Measurements from ENCODE around the gene DIS3L2. TPM values are rescaled to one million over a fixed set of nuclear protein-coding genes. Genes with fewer than 3 reads are reported as not detected.

DIS3L2 gene
- polyA plus RNA-seq, 2 donors, result 16.6 to 23.3 TPM

DNA sequence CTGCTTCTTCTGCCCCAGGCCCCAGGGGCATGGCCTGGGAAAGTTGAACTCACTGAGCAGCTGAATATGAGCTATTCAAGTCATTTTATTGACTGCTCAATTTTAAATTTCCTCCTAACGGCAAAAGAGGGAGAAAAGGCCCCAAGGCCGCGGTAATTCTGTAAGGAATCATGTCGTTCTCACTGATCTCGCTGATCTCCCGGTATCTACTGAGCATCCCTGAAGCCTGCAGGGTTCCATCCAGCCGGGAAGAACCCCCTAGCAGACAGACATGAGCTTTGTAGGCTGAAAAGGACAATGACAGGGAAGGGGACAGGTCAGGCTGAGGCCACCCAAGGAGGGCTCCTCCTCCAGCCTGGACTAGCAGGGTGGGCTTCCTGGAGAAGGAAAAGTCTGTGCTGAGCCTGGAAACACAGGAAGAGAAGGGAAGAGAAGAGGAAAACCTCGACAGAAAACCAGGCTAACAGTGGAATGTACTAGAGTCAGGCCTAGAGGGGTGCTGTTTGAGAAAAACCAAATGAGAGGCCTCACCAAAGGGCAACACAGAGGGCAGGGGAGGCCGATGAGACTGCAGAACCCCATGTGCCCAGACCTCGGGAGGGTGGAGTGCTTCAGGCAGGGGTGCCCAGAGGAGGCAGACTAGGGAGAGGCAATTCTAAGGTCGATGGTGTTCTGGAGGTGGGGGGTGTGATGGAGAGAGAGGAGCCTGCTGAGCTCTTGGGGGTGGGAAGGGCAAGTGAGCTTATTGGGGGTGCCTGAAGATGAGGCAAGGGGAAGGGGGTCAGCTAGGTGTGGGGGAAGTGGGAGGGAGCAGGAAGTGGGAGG lies 32.4 kb upstream of the DIS3L2 start:
- Histone ChIP-seq H3K27ac (ENCODE audit: low read depth in 2 of 2, low read length in 1 of 2) (no peak overlapping the region), H3K4me1 (ENCODE audit: control insufficient read depth in 2 of 2, insufficient read depth in 2 of 2, low read length in 1 of 2) (peaks cover 5 to 14% of the 10 kb centered on the region in 2 donors), H3K27me3 (ENCODE audit: control insufficient read depth in 1 of 2, insufficient read depth in 2 of 2, low read length in 2 of 2) (peaks cover 0 to 7% of the 10 kb centered on the region in 2 donors), H3K36me3 (ENCODE audit: control insufficient read depth in 2 of 2, insufficient read depth in 2 of 2, low read length in 1 of 2) (no peaks in the 10 kb centered on the region), H3K4me3 (ENCODE audit: low read depth in 1 of 2, low read length in 2 of 2) (no peak overlapping the region), H3K9me3 (ENCODE audit: control insufficient read depth in 2 of 2, insufficient read depth in 1 of 2, low read depth in 1 of 2, low read length in 1 of 2) (no peaks in the 10 kb centered on the region)
- WGBS, 2 donors, result 79 to 88% methylated on average over 11 of the region's 11 CpGs

DNA sequence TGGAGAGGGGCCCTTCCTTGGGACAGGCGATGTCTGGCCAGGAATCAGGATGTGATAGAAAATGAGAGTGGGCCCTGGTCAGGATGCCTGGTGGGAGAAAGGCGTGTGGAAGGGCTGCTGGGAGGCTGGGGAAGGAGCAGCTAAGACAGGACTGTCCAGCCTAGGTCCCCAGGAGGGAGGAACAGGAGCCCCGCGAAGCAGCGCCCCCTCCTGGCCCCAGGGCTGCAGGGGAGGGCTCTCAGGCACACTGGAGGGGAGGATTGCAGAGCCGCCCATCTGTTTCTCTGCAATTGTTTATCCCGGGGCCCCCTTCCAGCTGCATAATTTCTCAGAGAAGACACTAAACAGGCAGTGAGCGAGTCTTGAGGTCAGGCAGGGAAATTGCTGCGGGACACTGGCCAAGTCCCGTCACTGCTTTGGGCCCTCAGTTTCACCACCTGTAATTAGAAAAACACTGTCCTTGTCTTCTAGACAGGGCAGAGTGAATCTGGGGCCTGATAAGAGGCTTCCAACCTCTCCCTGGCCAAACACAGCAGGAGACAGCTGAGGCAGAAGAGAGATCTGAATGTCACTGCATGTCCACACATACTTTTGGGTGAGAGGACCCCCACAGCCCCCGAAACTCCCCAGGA lies 31.4 kb upstream of the DIS3L2 start:
- Histone ChIP-seq H3K27me3 (ENCODE audit: control insufficient read depth in 1 of 2, insufficient read depth in 2 of 2, low read length in 2 of 2) (peaks cover 0 to 3% of the 10 kb centered on the region in 2 donors), H3K36me3 (ENCODE audit: control insufficient read depth in 2 of 2, insufficient read depth in 2 of 2, low read length in 1 of 2) (no peaks in the 10 kb centered on the region), H3K4me1 (ENCODE audit: control insufficient read depth in 2 of 2, insufficient read depth in 2 of 2, low read length in 1 of 2) (peaks cover 5 to 14% of the 10 kb centered on the region in 2 donors), H3K27ac (ENCODE audit: low read depth in 2 of 2, low read length in 1 of 2) (no peak overlapping the region), H3K4me3 (ENCODE audit: low read depth in 1 of 2, low read length in 2 of 2) (no peak overlapping the region), H3K9me3 (ENCODE audit: control insufficient read depth in 2 of 2, insufficient read depth in 1 of 2, low read depth in 1 of 2, low read length in 1 of 2) (no peaks in the 10 kb centered on the region)
- 60% methylated on average over 11 of the region's 11 CpGs for WGBS, 2 donors

GRCh38 chr2:231930593-231931281 lies 30.8 kb upstream of the DIS3L2 start:
- Histone ChIP-seq H3K36me3 (ENCODE audit: control insufficient read depth in 2 of 2, insufficient read depth in 2 of 2, low read length in 1 of 2) (no peaks in the 10 kb centered on the region), H3K27me3 (ENCODE audit: control insufficient read depth in 1 of 2, insufficient read depth in 2 of 2, low read length in 2 of 2) (peaks cover 0 to under 1% of the 10 kb centered on the region in 2 donors), H3K4me1 (ENCODE audit: control insufficient read depth in 2 of 2, insufficient read depth in 2 of 2, low read length in 1 of 2) (peaks cover 4 to 10% of the 10 kb centered on the region in 2 donors), H3K9me3 (ENCODE audit: control insufficient read depth in 2 of 2, insufficient read depth in 1 of 2, low read depth in 1 of 2, low read length in 1 of 2) (no peaks in the 10 kb centered on the region), H3K4me3 (ENCODE audit: low read depth in 1 of 2, low read length in 2 of 2) (no peak overlapping the region), H3K27ac (ENCODE audit: low read depth in 2 of 2, low read length in 1 of 2) (no peak overlapping the region)
- WGBS, 2 donors, result 63 to 67% methylated on average over 8 of the region's 8 CpGs

GRCh38 chr2:231931481-231931915 lies 30.0 kb upstream of the DIS3L2 start:
- Histone ChIP-seq H3K4me1 (ENCODE audit: control insufficient read depth in 2 of 2, insufficient read depth in 2 of 2, low read length in 1 of 2) (peaks cover 0 to 5% of the 10 kb centered on the region in 2 donors), H3K9me3 (ENCODE audit: control insufficient read depth in 2 of 2, insufficient read depth in 1 of 2, low read depth in 1 of 2, low read length in 1 of 2) (no peaks in the 10 kb centered on the region), H3K4me3 (ENCODE audit: low read depth in 1 of 2, low read length in 2 of 2) (no peak overlapping the region), H3K36me3 (ENCODE audit: control insufficient read depth in 2 of 2, insufficient read depth in 2 of 2, low read length in 1 of 2) (no peaks in the 10 kb centered on the region), H3K27me3 (ENCODE audit: control insufficient read depth in 1 of 2, insufficient read depth in 2 of 2, low read length in 2 of 2) (no peaks in the 10 kb centered on the region), H3K27ac (ENCODE audit: low read depth in 2 of 2, low read length in 1 of 2) (no peak overlapping the region)
- WGBS, 2 donors, result 86 to 87% methylated on average over 7 of the region's 7 CpGs

- no peak overlapping the region for H3K4me3 ChIP-seq (ENCODE audit: low read depth in 1 of 2, low read length in 2 of 2)
- H3K27me3 ChIP-seq (ENCODE audit: control insufficient read depth in 1 of 2, insufficient read depth in 2 of 2, low read length in 2 of 2), result no peaks in the 10 kb centered on the region
- H3K9me3 ChIP-seq (ENCODE audit: control insufficient read depth in 2 of 2, insufficient read depth in 1 of 2, low read depth in 1 of 2, low read length in 1 of 2), result no peaks in the 10 kb centered on the region
- H3K27ac ChIP-seq (ENCODE audit: low read depth in 2 of 2, low read length in 1 of 2), result no peak overlapping the region
- H3K4me1 ChIP-seq (ENCODE audit: control insufficient read depth in 2 of 2, insufficient read depth in 2 of 2, low read length in 1 of 2), result no peaks in the 10 kb centered on the region
- WGBS, 2 donors, result 86 to 90% methylated on average over 3 of the region's 3 CpGs
- no peaks in the 10 kb centered on the region for H3K36me3 ChIP-seq (ENCODE audit: control insufficient read depth in 2 of 2, insufficient read depth in 2 of 2, low read length in 1 of 2)
These were observed 28.9 kb upstream of the DIS3L2 start for GRCh38 chr2:231932711-231932970.

GRCh38 chr2:231932985-231933915 lies 28.3 kb upstream of the DIS3L2 start:
- Histone ChIP-seq H3K9me3 (ENCODE audit: control insufficient read depth in 2 of 2, insufficient read depth in 1 of 2, low read depth in 1 of 2, low read length in 1 of 2) (no peaks in the 10 kb centered on the region), H3K4me3 (ENCODE audit: low read depth in 1 of 2, low read length in 2 of 2) (no peak overlapping the region), H3K4me1 (ENCODE audit: control insufficient read depth in 2 of 2, insufficient read depth in 2 of 2, low read length in 1 of 2) (no peaks in the 10 kb centered on the region), H3K27ac (ENCODE audit: low read depth in 2 of 2, low read length in 1 of 2) (no peak overlapping the region), H3K36me3 (ENCODE audit: control insufficient read depth in 2 of 2, insufficient read depth in 2 of 2, low read length in 1 of 2) (no peaks in the 10 kb centered on the region), H3K27me3 (ENCODE audit: control insufficient read depth in 1 of 2, insufficient read depth in 2 of 2, low read length in 2 of 2) (no peaks in the 10 kb centered on the region)
- 84 to 85% methylated on average over 15 of the region's 15 CpGs for WGBS, 2 donors

GRCh38 chr2:231933916-231934401 lies 27.6 kb upstream of the DIS3L2 start:
- no peaks in the 10 kb centered on the region for H3K4me1 ChIP-seq (ENCODE audit: control insufficient read depth in 2 of 2, insufficient read depth in 2 of 2, low read length in 1 of 2)

DNA sequence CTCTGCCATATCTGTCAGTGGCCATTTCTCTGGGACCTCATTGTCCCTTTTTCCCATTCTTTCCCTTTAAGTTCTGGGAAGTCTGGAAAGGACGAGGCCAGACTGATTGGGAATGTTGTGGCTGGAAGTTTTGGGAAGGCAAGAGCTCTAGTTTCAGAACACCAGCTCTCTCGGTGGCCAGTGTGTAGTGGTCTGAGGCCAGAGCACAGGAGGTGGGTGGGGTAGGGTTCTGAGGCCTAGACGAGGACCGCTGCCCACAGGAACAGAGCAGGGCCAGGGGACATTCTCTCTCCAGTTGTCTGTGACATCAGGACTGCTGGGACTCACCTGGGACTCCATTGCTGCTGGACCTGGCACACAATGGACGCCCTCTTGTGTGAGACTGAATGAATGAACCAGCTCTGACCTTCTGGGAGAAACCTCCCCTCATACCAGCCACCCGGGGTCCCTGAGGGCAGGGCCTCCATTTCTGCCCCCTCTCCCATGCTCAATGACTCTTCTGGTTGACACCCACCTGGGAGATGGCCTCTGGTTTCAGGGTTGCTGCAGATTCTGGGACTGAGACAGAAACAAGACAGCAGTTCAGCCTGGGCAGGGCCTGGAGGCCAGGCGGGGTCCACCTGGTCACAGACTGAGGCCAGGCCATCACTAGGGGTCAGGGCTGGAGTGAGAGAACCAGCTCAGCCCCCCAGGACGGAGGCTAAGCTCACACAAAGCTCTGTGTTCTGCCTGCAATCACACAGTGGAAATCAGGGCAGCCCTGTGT lies 26.9 kb upstream of the DIS3L2 start:
- no peaks in the 10 kb centered on the region for H3K4me1 ChIP-seq (ENCODE audit: control insufficient read depth in 2 of 2, insufficient read depth in 2 of 2, low read length in 1 of 2)
- no peaks in the 10 kb centered on the region for H3K27me3 ChIP-seq (ENCODE audit: control insufficient read depth in 1 of 2, insufficient read depth in 2 of 2, low read length in 2 of 2)
- 76 to 85% methylated on average over 8 of the region's 8 CpGs for WGBS, 2 donors
- H3K27ac ChIP-seq (ENCODE audit: low read depth in 2 of 2, low read length in 1 of 2), result no peak overlapping the region
- no peak overlapping the region for H3K4me3 ChIP-seq (ENCODE audit: low read depth in 1 of 2, low read length in 2 of 2)
- no peaks in the 10 kb centered on the region for H3K9me3 ChIP-seq (ENCODE audit: control insufficient read depth in 2 of 2, insufficient read depth in 1 of 2, low read depth in 1 of 2, low read length in 1 of 2)
- H3K36me3 ChIP-seq (ENCODE audit: control insufficient read depth in 2 of 2, insufficient read depth in 2 of 2, low read length in 1 of 2), result no peaks in the 10 kb centered on the region

More at GRCh38 chr2:231933916-231934401, 27.6 kb upstream of the DIS3L2 start:
- Histone ChIP-seq H3K36me3 (ENCODE audit: control insufficient read depth in 2 of 2, insufficient read depth in 2 of 2, low read length in 1 of 2) (no peaks in the 10 kb centered on the region), H3K9me3 (ENCODE audit: control insufficient read depth in 2 of 2, insufficient read depth in 1 of 2, low read depth in 1 of 2, low read length in 1 of 2) (no peaks in the 10 kb centered on the region), H3K27ac (ENCODE audit: low read depth in 2 of 2, low read length in 1 of 2) (no peak overlapping the region), H3K4me3 (ENCODE audit: low read depth in 1 of 2, low read length in 2 of 2) (no peak overlapping the region), H3K27me3 (ENCODE audit: control insufficient read depth in 1 of 2, insufficient read depth in 2 of 2, low read length in 2 of 2) (no peaks in the 10 kb centered on the region)
- WGBS, 2 donors, result 83% methylated on average over 13 of the region's 13 CpGs

All from esophagus (tissue), 2 donors.